Measurements from ENCODE around the gene DACH2.

GRCh38 chrX:86829786-86830185 is 681.5 kb downstream of the DACH2 start:
- TF ChIP-seq, protein P1, sequence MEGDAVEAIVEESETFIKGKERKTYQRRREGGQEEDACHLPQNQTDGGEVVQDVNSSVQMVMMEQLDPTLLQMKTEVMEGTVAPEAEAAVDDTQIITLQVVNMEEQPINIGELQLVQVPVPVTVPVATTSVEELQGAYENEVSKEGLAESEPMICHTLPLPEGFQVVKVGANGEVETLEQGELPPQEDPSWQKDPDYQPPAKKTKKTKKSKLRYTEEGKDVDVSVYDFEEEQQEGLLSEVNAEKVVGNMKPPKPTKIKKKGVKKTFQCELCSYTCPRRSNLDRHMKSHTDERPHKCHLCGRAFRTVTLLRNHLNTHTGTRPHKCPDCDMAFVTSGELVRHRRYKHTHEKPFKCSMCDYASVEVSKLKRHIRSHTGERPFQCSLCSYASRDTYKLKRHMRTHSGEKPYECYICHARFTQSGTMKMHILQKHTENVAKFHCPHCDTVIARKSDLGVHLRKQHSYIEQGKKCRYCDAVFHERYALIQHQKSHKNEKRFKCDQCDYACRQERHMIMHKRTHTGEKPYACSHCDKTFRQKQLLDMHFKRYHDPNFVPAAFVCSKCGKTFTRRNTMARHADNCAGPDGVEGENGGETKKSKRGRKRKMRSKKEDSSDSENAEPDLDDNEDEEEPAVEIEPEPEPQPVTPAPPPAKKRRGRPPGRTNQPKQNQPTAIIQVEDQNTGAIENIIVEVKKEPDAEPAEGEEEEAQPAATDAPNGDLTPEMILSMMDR (IDR thresholded peaks at IDR 0.05 in 8 of 11, conservative IDR thresholded peaks at IDR 0.05 in 3 of 11), result no peak
- no peak for TF ChIP-seq POLR2A (IDR thresholded peaks at IDR 0.05)

All from spleen (tissue), 7 donors.